ENCODE data around the gene EXOSC6.
"Not testable (repeated sequence)": the region's sequence is repeated elsewhere in the genome, so short reads cannot be mapped to it uniquely, and the experiment has no call there.

Gene EXOSC6

GRCh38 chr16:70231831-70232230, 19.9 kb downstream of the EXOSC6 start:
- H3K79me2 ChIP-seq (ENCODE audit: control insufficient read depth, insufficient read depth, low read length); H3K18ac ChIP-seq (ENCODE audit: low read length); H4K8ac ChIP-seq (ENCODE audit: low read depth, low read length); H3K9ac ChIP-seq (ENCODE audit: low read length); H3K56ac ChIP-seq (ENCODE audit: low read length); H2AK5ac ChIP-seq (ENCODE audit: low read length); H3K4ac ChIP-seq (ENCODE audit: low read depth, low read length); H3K27me3 ChIP-seq (ENCODE audit: insufficient read depth, low read length, poor library complexity); H2BK5ac ChIP-seq (ENCODE audit: low read length); H3K36me3 ChIP-seq (ENCODE audit: control insufficient read depth, insufficient read depth, low read length); H4K5ac ChIP-seq (ENCODE audit: low read length); DNase-seq; H2BK15ac ChIP-seq (replicated peaks; ENCODE audit: low read depth); H3K4me2 ChIP-seq (ENCODE audit: low read length); H3K4me1 ChIP-seq (ENCODE audit: control insufficient read depth, low read depth, low read length); H3K79me1 ChIP-seq (ENCODE audit: low read length); H2BK120ac ChIP-seq (ENCODE audit: low read depth, low read length); H3K4me3 ChIP-seq (ENCODE audit: low read length); H3K23ac ChIP-seq (ENCODE audit: low read length); H3K27ac ChIP-seq (ENCODE audit: low read depth, low read length): not testable (repeated sequence)
- WGBS (ENCODE audit: extremely low coverage, insufficient coverage, low lambda C conversion rate): no CpG with 5 or more reads among the region's 3 CpGs

- not testable (repeated sequence) for H4K8ac ChIP-seq (ENCODE audit: low read depth, low read length); H3K9ac ChIP-seq (ENCODE audit: low read length); H3K4me1 ChIP-seq (ENCODE audit: control insufficient read depth, low read depth, low read length); H2BK120ac ChIP-seq (ENCODE audit: low read depth, low read length); H3K56ac ChIP-seq (ENCODE audit: low read length); H2BK15ac ChIP-seq (replicated peaks; ENCODE audit: low read depth); H3K4me2 ChIP-seq (ENCODE audit: low read length); H3K79me2 ChIP-seq (ENCODE audit: control insufficient read depth, insufficient read depth, low read length); H3K4ac ChIP-seq (ENCODE audit: low read depth, low read length); H3K36me3 ChIP-seq (ENCODE audit: control insufficient read depth, insufficient read depth, low read length); H3K4me3 ChIP-seq (ENCODE audit: low read length); H3K23ac ChIP-seq (ENCODE audit: low read length); H3K79me1 ChIP-seq (ENCODE audit: low read length); H2BK5ac ChIP-seq (ENCODE audit: low read length); H3K18ac ChIP-seq (ENCODE audit: low read length); H4K5ac ChIP-seq (ENCODE audit: low read length); H3K27ac ChIP-seq (ENCODE audit: low read depth, low read length); H3K27me3 ChIP-seq (ENCODE audit: insufficient read depth, low read length, poor library complexity); H2AK5ac ChIP-seq (ENCODE audit: low read length); DNase-seq
These were observed 25.7 kb downstream of the EXOSC6 start for GRCh38 chr16:70226024-70226423.

GRCh38 chr16:70225430-70225829, 26.3 kb downstream of the EXOSC6 start:
- no CpG with 5 or more reads among the region's 4 CpGs for WGBS (ENCODE audit: extremely low coverage, insufficient coverage, low lambda C conversion rate)
- not testable (repeated sequence) for DNase-seq; H3K36me3 ChIP-seq (ENCODE audit: control insufficient read depth, insufficient read depth, low read length); H3K23ac ChIP-seq (ENCODE audit: low read length); H3K79me2 ChIP-seq (ENCODE audit: control insufficient read depth, insufficient read depth, low read length); H3K9ac ChIP-seq (ENCODE audit: low read length); H3K56ac ChIP-seq (ENCODE audit: low read length); H4K8ac ChIP-seq (ENCODE audit: low read depth, low read length); H3K79me1 ChIP-seq (ENCODE audit: low read length); H3K4me2 ChIP-seq (ENCODE audit: low read length); H2BK5ac ChIP-seq (ENCODE audit: low read length); H3K18ac ChIP-seq (ENCODE audit: low read length); H3K4me3 ChIP-seq (ENCODE audit: low read length); H3K27ac ChIP-seq (ENCODE audit: low read depth, low read length); H2AK5ac ChIP-seq (ENCODE audit: low read length); H2BK120ac ChIP-seq (ENCODE audit: low read depth, low read length); H4K5ac ChIP-seq (ENCODE audit: low read length); H3K4ac ChIP-seq (ENCODE audit: low read depth, low read length); H3K27me3 ChIP-seq (ENCODE audit: insufficient read depth, low read length, poor library complexity); H3K4me1 ChIP-seq (ENCODE audit: control insufficient read depth, low read depth, low read length); H2BK15ac ChIP-seq (replicated peaks; ENCODE audit: low read depth)

- not testable (repeated sequence) for H3K79me2 ChIP-seq (ENCODE audit: control insufficient read depth, insufficient read depth, low read length)
- no CpG with 5 or more reads among the region's 24 CpGs for WGBS (ENCODE audit: extremely low coverage, insufficient coverage, low lambda C conversion rate)
These were observed 27.1 kb downstream of the EXOSC6 start for GRCh38 chr16:70224645-70225044.

GRCh38 chr16:70223971-70224513, 27.7 kb downstream of the EXOSC6 start:
- H3K27ac ChIP-seq (ENCODE audit: low read depth, low read length): not testable (repeated sequence)

More at GRCh38 chr16:70224645-70225044, 27.1 kb downstream of the EXOSC6 start:
- not testable (repeated sequence) for H3K4ac ChIP-seq (ENCODE audit: low read depth, low read length); H3K4me1 ChIP-seq (ENCODE audit: control insufficient read depth, low read depth, low read length); H2BK5ac ChIP-seq (ENCODE audit: low read length); H3K4me2 ChIP-seq (ENCODE audit: low read length); H3K18ac ChIP-seq (ENCODE audit: low read length); H3K36me3 ChIP-seq (ENCODE audit: control insufficient read depth, insufficient read depth, low read length); H2BK15ac ChIP-seq (replicated peaks; ENCODE audit: low read depth); H3K9ac ChIP-seq (ENCODE audit: low read length); H3K79me1 ChIP-seq (ENCODE audit: low read length); H2BK120ac ChIP-seq (ENCODE audit: low read depth, low read length); H3K4me3 ChIP-seq (ENCODE audit: low read length); H4K8ac ChIP-seq (ENCODE audit: low read depth, low read length); H3K27me3 ChIP-seq (ENCODE audit: insufficient read depth, low read length, poor library complexity); H3K23ac ChIP-seq (ENCODE audit: low read length); H3K27ac ChIP-seq (ENCODE audit: low read depth, low read length); DNase-seq; H4K5ac ChIP-seq (ENCODE audit: low read length); H3K56ac ChIP-seq (ENCODE audit: low read length); H2AK5ac ChIP-seq (ENCODE audit: low read length)

GRCh38 chr16:70223216-70223615, 28.5 kb downstream of the EXOSC6 start:
- H3K36me3 ChIP-seq (ENCODE audit: control insufficient read depth, insufficient read depth, low read length); H3K4me1 ChIP-seq (ENCODE audit: control insufficient read depth, low read depth, low read length); H2BK15ac ChIP-seq (replicated peaks; ENCODE audit: low read depth); H3K79me2 ChIP-seq (ENCODE audit: control insufficient read depth, insufficient read depth, low read length); H3K4me3 ChIP-seq (ENCODE audit: low read length); H4K8ac ChIP-seq (ENCODE audit: low read depth, low read length); H3K79me1 ChIP-seq (ENCODE audit: low read length); H2AK5ac ChIP-seq (ENCODE audit: low read length); H2BK5ac ChIP-seq (ENCODE audit: low read length); H3K23ac ChIP-seq (ENCODE audit: low read length); H3K56ac ChIP-seq (ENCODE audit: low read length); H2BK120ac ChIP-seq (ENCODE audit: low read depth, low read length); H3K27me3 ChIP-seq (ENCODE audit: insufficient read depth, low read length, poor library complexity); H3K9ac ChIP-seq (ENCODE audit: low read length); H3K4ac ChIP-seq (ENCODE audit: low read depth, low read length); H3K4me2 ChIP-seq (ENCODE audit: low read length); H3K27ac ChIP-seq (ENCODE audit: low read depth, low read length); H4K5ac ChIP-seq (ENCODE audit: low read length); DNase-seq; H3K18ac ChIP-seq (ENCODE audit: low read length): not testable (repeated sequence)
- WGBS (ENCODE audit: extremely low coverage, insufficient coverage, low lambda C conversion rate): no CpG with 5 or more reads among the region's 2 CpGs

More at GRCh38 chr16:70223971-70224513, 27.7 kb downstream of the EXOSC6 start:
- H3K79me2 ChIP-seq (ENCODE audit: control insufficient read depth, insufficient read depth, low read length); H3K4ac ChIP-seq (ENCODE audit: low read depth, low read length); H3K36me3 ChIP-seq (ENCODE audit: control insufficient read depth, insufficient read depth, low read length); H3K27me3 ChIP-seq (ENCODE audit: insufficient read depth, low read length, poor library complexity); H3K4me3 ChIP-seq (ENCODE audit: low read length); H4K5ac ChIP-seq (ENCODE audit: low read length); H3K18ac ChIP-seq (ENCODE audit: low read length); DNase-seq; H2AK5ac ChIP-seq (ENCODE audit: low read length); H3K23ac ChIP-seq (ENCODE audit: low read length); H3K4me2 ChIP-seq (ENCODE audit: low read length); H3K4me1 ChIP-seq (ENCODE audit: control insufficient read depth, low read depth, low read length); H2BK5ac ChIP-seq (ENCODE audit: low read length); H3K79me1 ChIP-seq (ENCODE audit: low read length); H4K8ac ChIP-seq (ENCODE audit: low read depth, low read length); H3K56ac ChIP-seq (ENCODE audit: low read length); H3K9ac ChIP-seq (ENCODE audit: low read length); H2BK120ac ChIP-seq (ENCODE audit: low read depth, low read length); H2BK15ac ChIP-seq (replicated peaks; ENCODE audit: low read depth): not testable (repeated sequence)
- no CpG with 5 or more reads among the region's 3 CpGs for WGBS (ENCODE audit: extremely low coverage, insufficient coverage, low lambda C conversion rate)
